ENCODE data around the gene ATL2.

Gene ATL2

GRCh38 chr2:38248707-38249106 is 128.4 kb downstream of the ATL2 start:
- DNase-seq (ENCODE audit: low read depth in 2 of 2): no peak

- no peak for DNase-seq (ENCODE audit: low read depth in 2 of 2)
These were observed 128.8 kb downstream of the ATL2 start for GRCh38 chr2:38248255-38248654.

- no peak for DNase-seq (ENCODE audit: low read depth in 2 of 2)
These were observed 131.0 kb downstream of the ATL2 start for GRCh38 chr2:38246105-38246504.

- DNase-seq (ENCODE audit: low read depth in 2 of 2): no peak
These were observed 131.9 kb downstream of the ATL2 start for GRCh38 chr2:38245114-38245641.

- DNase-seq (ENCODE audit: low read depth in 2 of 2): no peak
These were observed 132.8 kb downstream of the ATL2 start for GRCh38 chr2:38244301-38244700.
